ENCODE measurements around the gene P2RX7.

P2RX7 gene

GRCh38 chr12:121088195-121088585, 44.5 kb upstream of the P2RX7 start:
- no peak for DNase-seq (ENCODE audit: low read depth)
- no peak overlapping the region for H3K4me3 ChIP-seq (ENCODE audit: low read depth, low read length)
- no peak for TF ChIP-seq CTCF (IDR thresholded peaks at IDR 0.05; ENCODE audit: insufficient read depth, low read depth, low read length, missing control alignments)

- DNase-seq (ENCODE audit: low read depth), result no peak
- H3K4me3 ChIP-seq (ENCODE audit: low read depth, low read length), result no peak overlapping the region
Observed at GRCh38 chr12:121089031-121089812, 43.5 kb upstream of the P2RX7 start.

GRCh38 chr12:121089813-121090430, 42.8 kb upstream of the P2RX7 start:
- no peak for TF ChIP-seq CTCF (IDR thresholded peaks at IDR 0.05; ENCODE audit: insufficient read depth, low read depth, low read length, missing control alignments)
- no peak for DNase-seq (ENCODE audit: low read depth)
- H3K4me3 ChIP-seq (ENCODE audit: low read depth, low read length), result no peak overlapping the region

More at GRCh38 chr12:121089031-121089812, 43.5 kb upstream of the P2RX7 start:
- TF ChIP-seq CTCF (IDR thresholded peaks at IDR 0.05; ENCODE audit: insufficient read depth, low read depth, low read length, missing control alignments), result no peak

GRCh38 chr12:121090586-121091514, 41.8 kb upstream of the P2RX7 start:
- DNase-seq (ENCODE audit: low read depth), result no peak
- H3K4me3 ChIP-seq (ENCODE audit: low read depth, low read length), result no peak overlapping the region
- TF ChIP-seq CTCF (IDR thresholded peaks at IDR 0.05; ENCODE audit: insufficient read depth, low read depth, low read length, missing control alignments), result no peak

GRCh38 chr12:121092034-121092433, 40.6 kb upstream of the P2RX7 start:
- no peak overlapping the region for H3K4me3 ChIP-seq (ENCODE audit: low read depth, low read length)
- TF ChIP-seq CTCF (IDR thresholded peaks at IDR 0.05; ENCODE audit: insufficient read depth, low read depth, low read length, missing control alignments), result no peak
- DNase-seq (ENCODE audit: low read depth), result no peak

GRCh38 chr12:121093487-121093891, 39.2 kb upstream of the P2RX7 start:
- DNase-seq (ENCODE audit: low read depth), result no peak
- no peak overlapping the region for H3K4me3 ChIP-seq (ENCODE audit: low read depth, low read length)
- TF ChIP-seq CTCF (IDR thresholded peaks at IDR 0.05; ENCODE audit: insufficient read depth, low read depth, low read length, missing control alignments), result no peak
